ENCODE results near the gene PDE1C.
"Not testable (repeated sequence)": the region's sequence is repeated elsewhere in the genome, so short reads cannot be mapped to it uniquely, and the experiment has no call there.

PDE1C gene

GRCh38 chr7:32070406-32071360, at the start of gene PDE1C:
PDE1C (minus strand) TSS chr7:32070407.
- DNase-seq: peak in 1 of 2 donors; percentile 62

DNA sequence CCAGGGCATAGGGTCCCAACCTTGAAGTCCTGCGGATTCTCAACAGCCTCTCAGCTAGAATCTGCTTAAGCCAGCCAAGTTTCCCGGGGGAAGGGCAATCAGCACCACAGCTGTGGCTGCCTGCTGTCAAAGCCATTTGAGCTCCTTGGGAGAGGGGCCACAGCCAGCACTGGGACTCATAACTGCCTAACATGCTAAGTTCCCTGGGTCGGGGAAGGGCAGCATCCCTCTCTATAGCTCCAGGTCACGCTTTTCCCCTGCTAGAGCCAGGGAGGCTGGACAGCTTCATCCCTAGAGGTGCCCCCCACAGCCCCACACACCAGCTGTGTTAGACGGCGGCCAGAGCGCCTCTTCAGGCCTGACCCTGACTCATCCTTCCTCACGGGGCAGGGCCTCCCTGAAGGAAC, 49.6 kb upstream of the PDE1C start:
- no peak for DNase-seq

DNA sequence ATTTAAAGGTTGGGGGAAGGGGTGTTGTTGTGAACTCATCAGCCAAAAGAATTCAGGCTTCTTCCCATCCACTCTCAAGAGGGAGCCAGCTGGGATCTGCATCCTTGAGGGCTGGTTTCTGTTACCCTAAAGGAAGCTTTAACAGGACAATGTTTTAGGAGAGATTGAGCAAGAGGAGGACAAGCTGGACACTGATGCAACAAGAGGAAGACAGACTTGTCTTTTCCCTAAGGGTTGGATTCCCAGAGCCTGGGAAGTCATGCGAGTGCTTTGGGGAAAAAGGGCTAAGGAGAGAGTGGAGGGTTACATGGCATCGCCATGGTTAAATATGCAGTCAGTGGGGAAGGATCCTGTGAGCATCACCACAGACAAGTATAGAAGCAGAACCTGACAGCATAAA, 47.6 kb upstream of the PDE1C start:
- no peak for DNase-seq

- no peak for DNase-seq
Measured at GRCh38 chr7:32116436-32116835, 46.2 kb upstream of the PDE1C start.

GRCh38 chr7:32115831-32116230, 45.6 kb upstream of the PDE1C start:
- DNase-seq: no peak

- DNase-seq: no peak
Measured at GRCh38 chr7:32108651-32109050, 38.4 kb upstream of the PDE1C start.

- DNase-seq: no peak
Measured at GRCh38 chr7:32104766-32105165, 34.6 kb upstream of the PDE1C start.

DNA sequence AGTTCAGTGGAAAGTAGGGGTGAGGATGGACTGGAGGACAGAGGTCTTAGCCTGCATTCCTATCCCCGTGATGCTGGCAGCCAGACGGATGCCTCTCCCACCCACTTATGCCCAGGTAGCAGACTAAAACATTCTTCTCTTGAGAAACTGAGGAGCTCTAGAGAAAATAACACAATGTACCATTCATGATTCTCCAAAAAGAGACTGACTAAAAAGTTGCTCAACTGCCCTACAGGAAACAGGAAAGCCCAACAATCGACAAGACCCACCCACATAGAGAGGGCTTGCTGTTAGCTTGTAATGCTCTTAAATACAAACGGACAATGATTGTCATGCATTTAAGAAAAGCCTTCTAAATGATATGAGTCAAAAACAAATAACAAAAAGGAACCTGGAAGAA, 33.2 kb upstream of the PDE1C start:
- no peak for DNase-seq

DNA sequence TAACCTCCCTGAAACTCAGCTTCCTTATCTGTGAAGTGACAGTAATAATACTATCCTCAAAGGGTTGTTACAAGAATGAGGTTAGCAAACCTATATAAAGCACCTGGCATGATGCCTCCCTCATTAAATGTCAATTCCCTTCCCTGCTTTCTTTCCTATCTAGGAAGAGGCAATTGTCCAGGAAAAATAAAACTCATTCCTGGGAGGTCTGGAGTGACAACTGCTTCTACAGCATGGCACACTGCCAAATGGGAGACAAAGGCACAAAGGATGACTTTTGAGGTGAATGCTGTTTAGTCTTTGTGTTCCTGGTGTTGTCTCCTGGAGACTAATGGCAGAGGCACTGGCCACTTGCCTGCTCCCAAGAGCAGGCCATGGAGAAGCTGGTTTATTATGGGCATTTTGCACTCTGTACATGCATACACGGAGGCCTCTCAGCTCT, 32.2 kb upstream of the PDE1C start:
- no peak for DNase-seq

GRCh38 chr7:32100407-32100907, 30.2 kb upstream of the PDE1C start:
- no peak for DNase-seq

GRCh38 chr7:32094516-32094915, 24.3 kb upstream of the PDE1C start:
- DNase-seq: no peak

DNA sequence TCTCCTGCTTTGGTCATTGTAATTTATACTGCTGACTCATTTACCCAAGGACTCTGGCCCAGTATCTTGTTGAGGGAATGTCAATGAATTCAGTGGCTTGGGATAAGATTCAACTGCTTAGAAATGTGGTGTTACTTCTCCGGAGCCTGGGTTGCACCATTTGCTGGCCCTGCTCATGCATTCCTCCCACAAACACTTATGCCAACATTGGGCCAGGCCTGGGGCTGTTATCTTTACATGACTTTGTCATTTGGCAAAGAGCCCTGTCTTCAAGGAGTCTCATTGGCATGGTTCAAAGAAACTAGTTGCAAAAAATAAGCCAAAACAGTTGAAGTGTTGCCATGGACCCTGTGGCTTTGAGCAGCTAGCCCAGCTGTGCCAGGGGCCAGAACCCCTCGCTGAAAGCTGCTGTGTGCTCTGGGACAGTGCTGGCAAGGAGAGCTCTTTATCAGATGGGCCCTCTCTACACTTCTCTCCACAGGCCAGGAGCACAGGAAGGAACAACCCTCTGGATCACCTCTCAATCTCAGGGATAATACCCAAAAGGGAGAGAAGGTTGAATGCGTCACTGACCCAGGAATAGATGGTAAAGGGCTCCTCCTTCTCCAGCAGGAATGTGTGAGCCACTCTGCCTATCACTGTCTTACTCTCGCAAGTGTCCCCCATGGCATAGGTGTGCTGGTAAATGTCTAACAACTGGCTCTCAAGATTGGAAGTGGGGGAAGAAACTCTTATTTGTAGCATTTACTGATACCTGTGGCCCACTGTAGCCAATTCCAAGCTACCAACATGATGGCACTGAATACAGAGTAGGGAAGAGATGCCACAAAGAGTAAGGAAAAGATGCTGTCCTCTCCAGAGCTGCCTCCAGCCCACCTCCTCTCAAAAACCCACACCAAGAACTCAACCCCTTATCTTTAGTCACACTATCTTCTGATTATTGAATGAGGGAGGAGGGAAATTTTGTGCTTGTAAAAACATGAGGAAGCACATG, 23.5 kb upstream of the PDE1C start:
- no peak for DNase-seq

- no peak for DNase-seq
Measured at GRCh38 chr7:32092346-32092745, 22.1 kb upstream of the PDE1C start.

DNA sequence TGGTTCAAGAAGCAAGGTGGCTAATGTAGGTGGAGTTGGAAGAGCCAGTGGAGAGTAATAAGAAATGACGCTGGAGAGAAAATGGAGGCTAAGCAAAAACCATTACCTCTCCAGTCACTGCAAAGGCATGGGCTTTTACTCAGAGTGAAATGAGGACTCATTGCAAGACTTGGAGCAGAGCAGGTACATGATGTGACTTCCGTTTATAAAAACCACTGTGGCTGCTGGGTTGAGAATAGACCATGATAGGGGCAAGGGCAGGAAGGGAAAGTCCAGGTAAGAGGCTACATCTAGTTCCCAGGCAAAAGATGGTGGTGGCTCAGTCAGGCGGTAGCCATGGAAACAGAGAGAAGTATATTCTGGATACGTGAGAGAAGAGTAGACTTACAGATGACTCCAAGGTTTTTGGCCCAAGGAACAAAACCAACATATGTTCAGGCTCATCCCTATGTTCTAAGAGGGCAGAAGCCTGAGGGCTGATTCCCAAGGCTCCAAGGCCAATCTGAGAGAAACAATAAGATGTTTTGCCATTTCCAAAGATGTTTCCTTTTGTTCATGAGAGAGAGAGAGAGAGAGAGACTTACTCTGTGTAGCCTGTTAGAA, 21.5 kb upstream of the PDE1C start:
- no peak for DNase-seq

DNA sequence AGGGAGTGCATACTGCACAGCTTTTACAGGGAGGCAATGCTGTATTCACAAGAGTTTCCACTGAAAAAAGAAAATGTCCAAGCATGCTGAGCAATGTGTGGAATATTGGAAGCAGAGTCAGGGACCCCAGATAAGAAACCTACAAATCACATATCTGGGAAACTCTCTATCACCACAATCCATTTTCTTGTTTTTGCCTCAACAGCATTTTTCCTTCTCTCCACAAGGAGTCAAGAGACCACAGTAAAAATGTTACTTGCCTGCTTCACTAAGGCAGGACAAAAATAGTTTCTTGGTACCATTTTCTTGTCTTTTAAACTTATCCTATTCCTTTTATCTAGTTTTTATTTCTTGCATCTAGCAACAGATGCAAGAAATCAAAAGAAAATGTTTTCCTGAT, 19.5 kb upstream of the PDE1C start:
- DNase-seq: no peak

DNA sequence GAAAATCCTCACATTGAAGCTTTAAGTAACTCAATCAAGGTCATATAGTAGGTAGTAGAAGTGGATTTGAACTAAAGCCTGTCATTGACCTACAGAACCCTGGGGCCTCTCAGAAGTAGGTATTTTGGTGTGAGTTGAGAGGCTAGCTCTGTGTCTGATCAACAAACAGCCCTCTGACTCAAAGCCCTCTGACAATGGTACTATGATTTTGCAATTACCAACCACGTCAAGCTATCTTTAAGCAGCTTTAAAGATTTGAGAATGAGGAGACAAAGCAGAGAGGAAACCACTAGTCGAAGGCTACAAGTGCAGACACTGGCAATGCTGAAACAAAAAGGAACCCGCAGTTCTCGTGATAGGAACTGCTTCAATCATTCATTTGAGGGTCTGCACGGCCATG, 19.0 kb upstream of the PDE1C start:
- no peak for DNase-seq

GRCh38 chr7:32088451-32088881, 18.3 kb upstream of the PDE1C start:
- DNase-seq: no peak

GRCh38 chr7:32079510-32079909, 9.3 kb upstream of the PDE1C start:
- DNase-seq: no peak

DNA sequence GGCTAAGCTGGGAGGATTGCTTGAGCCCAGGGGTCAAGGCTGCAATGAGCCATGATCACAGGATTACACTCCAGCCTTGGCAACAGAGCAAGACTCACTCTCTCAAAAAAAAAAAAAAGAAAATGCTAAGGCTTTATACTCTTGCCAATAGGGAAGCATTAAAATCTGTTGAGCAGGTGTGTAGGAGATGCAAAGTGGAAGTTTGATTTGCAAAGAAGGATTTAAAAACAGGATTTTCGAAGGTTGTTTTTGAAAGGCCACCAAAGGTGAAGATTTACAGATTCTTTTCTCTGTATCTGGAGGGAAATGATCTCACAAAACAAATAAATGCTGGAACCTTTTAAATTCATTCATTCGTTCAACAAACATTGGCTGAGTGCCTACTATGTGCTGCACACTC, 8.6 kb upstream of the PDE1C start:
- DNase-seq: no peak

DNA sequence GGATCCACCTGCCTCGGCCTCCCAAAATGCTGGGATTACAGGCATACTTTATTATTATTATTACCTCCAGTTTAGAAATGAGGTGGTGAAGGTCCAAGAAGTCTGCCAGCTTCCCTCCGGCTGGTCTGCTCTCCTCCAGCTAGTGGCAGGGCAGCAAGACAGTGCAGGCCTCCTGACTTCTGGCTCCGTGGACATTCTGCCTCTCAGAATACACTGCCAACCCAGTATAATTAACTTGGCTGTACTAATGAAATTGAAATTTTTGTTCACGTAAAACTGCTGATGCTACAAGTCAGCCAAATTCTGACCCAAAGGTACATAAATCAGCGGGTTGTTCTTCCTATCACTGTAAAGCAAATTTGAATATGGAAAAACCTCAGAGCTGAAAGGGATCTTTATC, 7.6 kb upstream of the PDE1C start:
- no peak for DNase-seq

DNA sequence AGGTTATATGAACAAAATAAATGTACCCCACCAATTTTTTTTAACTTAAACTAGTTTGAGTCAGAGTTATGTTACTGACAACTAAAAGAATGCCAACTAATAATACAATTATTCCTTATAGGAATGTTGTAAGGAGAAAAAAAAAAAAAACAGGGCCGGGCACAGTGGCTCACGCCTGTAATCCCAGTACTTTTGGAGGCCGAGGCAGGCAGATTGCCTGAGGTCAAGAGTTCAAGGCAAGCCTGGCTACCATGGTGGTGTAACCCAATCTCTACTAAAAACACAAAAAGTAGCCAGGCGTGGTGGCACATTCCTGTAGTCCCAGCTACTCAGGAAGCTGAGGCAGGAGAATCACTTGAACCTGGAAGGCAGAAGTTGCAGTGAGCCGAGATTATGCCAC, 6.6 kb upstream of the PDE1C start:
- not testable (repeated sequence) for DNase-seq

- peak; percentile 37 to 52 for DNase-seq
Measured at GRCh38 chr7:32075612-32076011, 5.4 kb upstream of the PDE1C start.
